Measurements from ENCODE around the gene ZBTB7C.
"Not testable (repeated sequence)": the region's sequence is repeated elsewhere in the genome, so short reads cannot be mapped to it uniquely, and the experiment has no call there.

The ZBTB7C gene

GRCh38 chr18:48408727-48409590 is at the start of gene ZBTB7C:
TSS of gene ZBTB7C (minus strand) at chr18:48409383.
- peak; percentile 40 to 43 for DNase-seq

DNA sequence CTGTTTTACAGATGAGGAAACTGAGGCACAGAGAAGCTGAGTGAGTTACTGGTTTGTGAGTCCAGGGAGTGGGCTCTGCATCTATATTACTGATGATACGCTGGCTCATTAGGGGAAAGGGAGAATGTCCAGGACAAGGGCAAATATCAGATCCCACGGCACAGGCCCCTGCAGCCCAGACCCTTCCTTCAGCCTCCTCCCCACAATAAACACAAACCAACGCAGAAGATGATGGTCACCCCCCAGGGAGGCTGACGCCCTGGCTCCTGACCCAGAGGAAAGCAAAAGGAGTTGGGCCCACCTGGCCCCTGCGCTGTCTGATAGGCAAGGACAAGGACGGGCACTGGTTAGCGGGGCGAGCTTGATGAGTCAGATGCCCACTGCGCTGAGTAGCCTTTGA is 47.7 kb upstream of the ZBTB7C start:
- DNase-seq: no peak

DNA sequence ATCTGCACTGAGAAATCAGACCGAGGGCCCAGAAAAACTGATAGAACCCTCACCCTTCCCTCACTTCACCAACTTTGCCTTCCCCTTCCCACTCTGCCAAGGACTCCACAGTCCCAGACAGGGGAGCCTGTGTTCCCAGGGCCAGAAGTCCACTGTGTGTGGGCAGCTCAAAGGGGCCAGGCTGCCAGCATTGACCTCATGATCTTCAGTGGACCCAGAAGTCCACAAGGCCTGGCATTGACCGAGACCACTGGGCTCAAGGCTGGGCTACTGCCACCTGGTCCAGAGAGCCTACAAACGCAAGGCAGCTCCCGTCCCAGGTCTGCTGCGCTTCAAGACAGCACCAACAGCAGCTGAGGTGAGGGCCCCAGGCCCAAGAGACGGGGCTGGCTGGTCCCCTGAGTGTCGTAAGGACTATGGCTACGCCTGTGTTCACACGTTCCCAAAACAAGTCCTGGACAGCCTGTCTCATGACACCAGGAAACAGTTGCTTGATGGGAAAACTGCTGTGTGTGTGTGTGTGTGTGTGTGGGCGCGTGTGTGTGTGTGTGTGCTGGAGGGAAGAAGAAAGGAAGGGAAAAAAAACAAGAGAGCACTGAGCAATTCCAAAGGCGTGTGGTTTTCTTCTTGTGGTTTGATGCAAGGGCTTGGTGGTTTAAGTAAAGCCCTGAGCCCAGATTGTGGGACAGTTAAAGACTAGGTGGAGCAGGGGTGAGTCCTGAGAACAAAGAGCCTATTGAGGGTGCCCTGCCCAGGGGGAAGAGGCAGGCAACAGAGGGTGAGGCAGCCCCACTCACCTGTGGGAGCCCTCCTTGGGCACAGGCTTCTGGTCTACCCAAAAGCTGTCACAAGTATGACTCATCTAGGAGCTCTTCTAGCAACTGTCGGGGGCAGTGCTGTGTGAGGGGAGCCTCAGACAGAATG is 46.6 kb upstream of the ZBTB7C start:
- DNase-seq: no peak

DNA sequence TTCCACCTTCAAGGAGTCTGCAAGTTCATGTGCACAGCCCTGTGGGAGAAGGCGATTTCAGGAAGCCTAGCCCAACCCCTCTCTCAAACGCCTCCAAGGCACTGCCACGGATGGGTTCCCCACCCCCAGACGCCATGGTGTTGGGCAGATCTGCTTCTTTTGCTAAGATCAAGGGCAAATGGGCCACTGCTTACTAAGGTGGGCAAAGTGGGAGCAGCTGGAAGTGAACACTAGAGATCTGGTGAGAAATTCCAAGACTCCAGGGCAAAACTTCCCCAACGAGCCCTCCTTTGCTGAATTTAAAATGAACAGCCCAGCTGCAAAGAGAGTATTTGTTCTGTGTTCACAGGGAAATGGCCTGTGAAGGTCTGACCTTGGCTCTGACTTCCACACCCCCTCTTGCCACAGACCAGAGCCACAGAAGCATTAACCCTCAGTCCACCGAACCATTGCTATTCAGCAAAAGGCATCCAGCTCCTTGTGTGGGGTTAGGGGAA is 45.1 kb upstream of the ZBTB7C start:
- DNase-seq: no peak

- DNase-seq: no peak
Measured at GRCh38 chr18:48453330-48454066, 44.3 kb upstream of the ZBTB7C start.

- DNase-seq: no peak
Measured at GRCh38 chr18:48452861-48453323, 43.7 kb upstream of the ZBTB7C start.

- DNase-seq: no peak
Measured at GRCh38 chr18:48450685-48451084, 41.5 kb upstream of the ZBTB7C start.

GRCh38 chr18:48446582-48447225 is 37.5 kb upstream of the ZBTB7C start:
- peak; percentile 51 to 66 for DNase-seq

DNA sequence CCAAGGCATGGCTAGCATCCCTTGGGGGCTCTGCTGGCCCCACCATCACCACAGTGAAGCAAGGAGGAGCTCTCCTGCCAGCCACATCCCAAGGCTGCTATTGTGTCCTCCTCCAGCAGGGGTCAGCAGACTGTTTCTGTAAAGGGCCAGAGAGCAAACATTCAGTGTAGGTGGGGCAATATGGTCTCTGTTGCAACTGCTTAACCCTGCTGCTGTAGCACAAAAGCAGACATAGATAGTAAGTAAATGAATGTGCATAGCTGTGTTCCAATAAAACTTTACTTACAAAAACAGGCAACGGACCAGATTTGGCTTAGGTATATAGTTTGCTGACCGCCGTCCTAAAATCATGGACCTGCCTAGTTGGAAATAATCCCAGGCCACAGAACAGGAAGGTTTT is 36.4 kb upstream of the ZBTB7C start:
- peak; percentile 57 to 65 for DNase-seq

- DNase-seq: no peak
Measured at GRCh38 chr18:48442761-48443160, 33.6 kb upstream of the ZBTB7C start.

DNA sequence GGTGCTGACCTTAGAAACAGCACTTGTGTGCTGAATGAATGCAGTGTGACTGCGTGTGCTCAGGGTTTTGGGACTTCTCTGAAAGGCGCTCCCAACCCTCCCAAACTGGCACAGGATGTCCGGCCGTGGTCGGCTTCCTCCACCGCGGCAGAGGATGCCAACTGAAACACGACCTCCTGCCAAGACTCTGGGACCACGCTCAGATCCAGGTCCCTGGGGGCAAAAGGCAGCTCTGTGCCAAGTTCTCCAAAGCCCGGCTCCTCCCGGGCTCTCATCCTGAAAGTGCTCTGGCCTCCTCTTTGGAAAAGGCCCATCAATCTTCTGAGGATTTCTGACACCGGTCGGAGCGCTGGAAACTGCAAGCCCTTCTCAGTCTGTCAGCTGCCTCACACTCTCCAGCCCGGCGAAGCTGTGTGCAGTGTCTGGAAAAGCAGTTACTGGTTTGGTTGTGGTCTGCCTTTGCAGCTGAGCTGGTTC is 32.3 kb upstream of the ZBTB7C start:
- DNase-seq: no peak

DNA sequence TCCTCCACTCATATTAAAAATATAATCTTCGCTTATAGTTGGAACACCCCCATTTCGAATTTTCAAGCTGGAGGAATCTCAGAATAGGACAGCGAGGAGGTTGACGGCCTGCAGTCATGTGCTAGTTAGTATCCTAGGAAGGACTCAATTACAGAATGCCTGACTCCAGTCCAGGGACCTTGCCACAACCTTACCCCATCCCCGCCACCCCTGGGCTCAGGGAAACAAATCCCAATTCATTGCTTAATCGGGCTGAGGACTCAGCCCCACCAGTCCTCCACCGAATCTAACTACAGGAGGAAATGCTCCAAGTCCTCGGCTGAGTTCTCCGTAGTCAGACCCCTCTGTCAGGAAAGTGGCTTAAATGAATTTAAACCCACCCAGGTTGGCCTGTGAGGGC is 31.7 kb upstream of the ZBTB7C start:
- no peak for DNase-seq

GRCh38 chr18:48436907-48437306 is 27.7 kb upstream of the ZBTB7C start:
- no peak for DNase-seq

GRCh38 chr18:48434382-48434781 is 25.2 kb upstream of the ZBTB7C start:
- not testable (repeated sequence) for DNase-seq

- DNase-seq: no peak
Measured at GRCh38 chr18:48433541-48433940, 24.4 kb upstream of the ZBTB7C start.

- DNase-seq: no peak
Measured at GRCh38 chr18:48430150-48430549, 21.0 kb upstream of the ZBTB7C start.

GRCh38 chr18:48428475-48429177 is 19.4 kb upstream of the ZBTB7C start:
- DNase-seq: no peak

GRCh38 chr18:48422947-48423378 is 13.8 kb upstream of the ZBTB7C start:
- DNase-seq: no peak

GRCh38 chr18:48419277-48420022 is 10.3 kb upstream of the ZBTB7C start:
- DNase-seq: no peak

DNA sequence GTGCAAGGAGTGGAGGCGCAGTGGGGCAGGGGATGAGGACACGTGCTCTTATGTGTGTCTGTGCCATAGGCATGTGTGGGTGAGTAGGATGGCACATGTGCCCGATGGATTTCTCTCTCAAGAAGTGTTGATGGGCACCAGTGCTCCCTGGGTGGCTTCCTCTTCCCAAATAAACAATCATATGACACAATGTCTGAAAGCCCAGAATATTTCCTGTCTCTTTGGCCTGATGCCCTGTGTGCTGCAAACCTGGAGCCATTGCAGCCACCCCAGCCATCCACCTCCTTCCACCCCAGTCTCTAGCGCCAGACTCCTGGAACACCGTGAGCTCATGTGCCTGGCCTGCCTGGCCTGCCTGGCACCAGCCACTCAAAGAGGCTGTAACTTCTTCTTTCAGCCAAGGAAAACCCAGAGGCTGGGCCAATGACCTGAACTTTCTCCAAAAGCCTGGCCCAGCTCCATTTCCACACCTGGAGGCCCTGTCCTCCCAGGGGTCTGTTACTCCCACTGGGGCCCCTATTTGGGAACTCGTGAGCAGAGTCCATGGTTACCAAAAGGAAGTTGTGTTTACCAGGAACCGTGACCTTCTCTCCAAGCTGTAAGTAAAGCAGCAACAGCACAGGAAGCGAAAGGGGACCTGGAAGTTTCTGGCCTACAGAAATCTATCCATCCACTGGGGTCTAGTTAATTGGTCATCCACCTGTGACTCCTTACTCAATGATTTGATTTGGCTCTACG is 9.5 kb upstream of the ZBTB7C start:
- DNase-seq: no peak
